ENCODE data around the gene C12orf75. TPM values are rescaled to one million over a fixed set of nuclear protein-coding genes. Genes with fewer than 3 reads are reported as not detected.
"Not testable (repeated sequence)": the region's sequence is repeated elsewhere in the genome, so short reads cannot be mapped to it uniquely, and the experiment has no call there.

Gene C12orf75
- total RNA-seq, 1 donor from 2014 or later, result 276 TPM

- H3K36me3 ChIP-seq (ENCODE audit: control insufficient read depth, insufficient read depth, low read length), result peaks cover 2% of the 10 kb centered on the region
- no peak for TF ChIP-seq CTCF (IDR thresholded peaks at IDR 0.05; ENCODE audit: insufficient read depth, low read length, poor library complexity, severe bottlenecking)
- no peak for DNase-seq (ENCODE audit: low read depth)
These were observed 8.5 kb downstream of the C12orf75 start for GRCh38 chr12:105338966-105339365.

GRCh38 chr12:105341010-105341409 lies 10.5 kb downstream of the C12orf75 start:
- Histone ChIP-seq H3K36me3 (ENCODE audit: control insufficient read depth, insufficient read depth, low read length) (peaks cover 2% of the 10 kb centered on the region), H3K4me3 (ENCODE audit: low read depth, low read length) (no peak overlapping the region), H3K27me3 (ENCODE audit: control insufficient read depth, insufficient read depth, low read length) (no peaks in the 10 kb centered on the region)
- DNase-seq (ENCODE audit: low read depth), result no peak
- TF ChIP-seq CTCF (IDR thresholded peaks at IDR 0.05; ENCODE audit: insufficient read depth, low read length, poor library complexity, severe bottlenecking), result no peak

More at GRCh38 chr12:105338966-105339365, 8.5 kb downstream of the C12orf75 start:
- no peaks in the 10 kb centered on the region for H3K27me3 ChIP-seq (ENCODE audit: control insufficient read depth, insufficient read depth, low read length)
- no peak overlapping the region for H3K4me3 ChIP-seq (ENCODE audit: low read depth, low read length)

GRCh38 chr12:105341620-105342019 lies 11.1 kb downstream of the C12orf75 start:
- not testable (repeated sequence) for DNase-seq (ENCODE audit: low read depth); H3K4me3 ChIP-seq (ENCODE audit: low read depth, low read length); H3K27me3 ChIP-seq (ENCODE audit: control insufficient read depth, insufficient read depth, low read length); H3K36me3 ChIP-seq (ENCODE audit: control insufficient read depth, insufficient read depth, low read length)

- DNase-seq (ENCODE audit: low read depth), result no peak
- Histone ChIP-seq H3K36me3 (ENCODE audit: control insufficient read depth, insufficient read depth, low read length) (peaks cover 2% of the 10 kb centered on the region), H3K4me3 (ENCODE audit: low read depth, low read length) (no peak overlapping the region), H3K27me3 (ENCODE audit: control insufficient read depth, insufficient read depth, low read length) (no peaks in the 10 kb centered on the region)
- TF ChIP-seq CTCF (IDR thresholded peaks at IDR 0.05; ENCODE audit: insufficient read depth, low read length, poor library complexity, severe bottlenecking), result no peak
These were observed 12.0 kb downstream of the C12orf75 start for GRCh38 chr12:105342464-105342863.

GRCh38 chr12:105343836-105344235 lies 13.3 kb downstream of the C12orf75 start:
- no peak for DNase-seq (ENCODE audit: low read depth)
- no peak overlapping the region for H3K4me3 ChIP-seq (ENCODE audit: low read depth, low read length)
- H3K27me3 ChIP-seq (ENCODE audit: control insufficient read depth, insufficient read depth, low read length), result no peaks in the 10 kb centered on the region
- TF ChIP-seq CTCF (IDR thresholded peaks at IDR 0.05; ENCODE audit: insufficient read depth, low read length, poor library complexity, severe bottlenecking), result no peak
- no peaks in the 10 kb centered on the region for H3K36me3 ChIP-seq (ENCODE audit: control insufficient read depth, insufficient read depth, low read length)

GRCh38 chr12:105347499-105347898 lies 17.0 kb downstream of the C12orf75 start:
- no peaks in the 10 kb centered on the region for H3K36me3 ChIP-seq (ENCODE audit: control insufficient read depth, insufficient read depth, low read length)
- no peak overlapping the region for H3K4me3 ChIP-seq (ENCODE audit: low read depth, low read length)
- no peaks in the 10 kb centered on the region for H3K27me3 ChIP-seq (ENCODE audit: control insufficient read depth, insufficient read depth, low read length)
- TF ChIP-seq CTCF (IDR thresholded peaks at IDR 0.05; ENCODE audit: insufficient read depth, low read length, poor library complexity, severe bottlenecking), result no peak
- DNase-seq (ENCODE audit: low read depth), result no peak

All from kidney epithelial cell (primary cell).